Liver (tissue), 2 donors: Measurements from ENCODE around the gene DHRS3.

ENCODE experiments used
- TF ChIP-seq, protein P1 (sequence below): fragments of 150-350 bp; IDR thresholded peaks from 2 replicates; pipeline ENCODE4 v1.5.1; 2017; ENCODE audit warnings: improper control_type of control experiment, low read depth, low read length; ENCODE audit not compliant: missing input control
- TF ChIP-seq, protein P2 (sequence below): IDR thresholded peaks from 2 replicates; pipeline ENCODE4 v1.6.1; 2016; ENCODE audit warnings: antibody characterized with exemption, mild to moderate bottlenecking
- donor health status: healthy.

GRCh38 chr1:12540580-12541273, 77.3 kb downstream of the DHRS3 start:
- TF ChIP-seq, protein P1, sequence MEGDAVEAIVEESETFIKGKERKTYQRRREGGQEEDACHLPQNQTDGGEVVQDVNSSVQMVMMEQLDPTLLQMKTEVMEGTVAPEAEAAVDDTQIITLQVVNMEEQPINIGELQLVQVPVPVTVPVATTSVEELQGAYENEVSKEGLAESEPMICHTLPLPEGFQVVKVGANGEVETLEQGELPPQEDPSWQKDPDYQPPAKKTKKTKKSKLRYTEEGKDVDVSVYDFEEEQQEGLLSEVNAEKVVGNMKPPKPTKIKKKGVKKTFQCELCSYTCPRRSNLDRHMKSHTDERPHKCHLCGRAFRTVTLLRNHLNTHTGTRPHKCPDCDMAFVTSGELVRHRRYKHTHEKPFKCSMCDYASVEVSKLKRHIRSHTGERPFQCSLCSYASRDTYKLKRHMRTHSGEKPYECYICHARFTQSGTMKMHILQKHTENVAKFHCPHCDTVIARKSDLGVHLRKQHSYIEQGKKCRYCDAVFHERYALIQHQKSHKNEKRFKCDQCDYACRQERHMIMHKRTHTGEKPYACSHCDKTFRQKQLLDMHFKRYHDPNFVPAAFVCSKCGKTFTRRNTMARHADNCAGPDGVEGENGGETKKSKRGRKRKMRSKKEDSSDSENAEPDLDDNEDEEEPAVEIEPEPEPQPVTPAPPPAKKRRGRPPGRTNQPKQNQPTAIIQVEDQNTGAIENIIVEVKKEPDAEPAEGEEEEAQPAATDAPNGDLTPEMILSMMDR, result no peak
- TF ChIP-seq, protein P2, sequence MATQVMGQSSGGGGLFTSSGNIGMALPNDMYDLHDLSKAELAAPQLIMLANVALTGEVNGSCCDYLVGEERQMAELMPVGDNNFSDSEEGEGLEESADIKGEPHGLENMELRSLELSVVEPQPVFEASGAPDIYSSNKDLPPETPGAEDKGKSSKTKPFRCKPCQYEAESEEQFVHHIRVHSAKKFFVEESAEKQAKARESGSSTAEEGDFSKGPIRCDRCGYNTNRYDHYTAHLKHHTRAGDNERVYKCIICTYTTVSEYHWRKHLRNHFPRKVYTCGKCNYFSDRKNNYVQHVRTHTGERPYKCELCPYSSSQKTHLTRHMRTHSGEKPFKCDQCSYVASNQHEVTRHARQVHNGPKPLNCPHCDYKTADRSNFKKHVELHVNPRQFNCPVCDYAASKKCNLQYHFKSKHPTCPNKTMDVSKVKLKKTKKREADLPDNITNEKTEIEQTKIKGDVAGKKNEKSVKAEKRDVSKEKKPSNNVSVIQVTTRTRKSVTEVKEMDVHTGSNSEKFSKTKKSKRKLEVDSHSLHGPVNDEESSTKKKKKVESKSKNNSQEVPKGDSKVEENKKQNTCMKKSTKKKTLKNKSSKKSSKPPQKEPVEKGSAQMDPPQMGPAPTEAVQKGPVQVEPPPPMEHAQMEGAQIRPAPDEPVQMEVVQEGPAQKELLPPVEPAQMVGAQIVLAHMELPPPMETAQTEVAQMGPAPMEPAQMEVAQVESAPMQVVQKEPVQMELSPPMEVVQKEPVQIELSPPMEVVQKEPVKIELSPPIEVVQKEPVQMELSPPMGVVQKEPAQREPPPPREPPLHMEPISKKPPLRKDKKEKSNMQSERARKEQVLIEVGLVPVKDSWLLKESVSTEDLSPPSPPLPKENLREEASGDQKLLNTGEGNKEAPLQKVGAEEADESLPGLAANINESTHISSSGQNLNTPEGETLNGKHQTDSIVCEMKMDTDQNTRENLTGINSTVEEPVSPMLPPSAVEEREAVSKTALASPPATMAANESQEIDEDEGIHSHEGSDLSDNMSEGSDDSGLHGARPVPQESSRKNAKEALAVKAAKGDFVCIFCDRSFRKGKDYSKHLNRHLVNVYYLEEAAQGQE, result no peak
